Spleen (tissue), 11 donors: ENCODE measurements around the gene FERMT1. TPM values are rescaled to one million over a fixed set of nuclear protein-coding genes. Genes with fewer than 3 reads are reported as not detected.

Experiments used
- DNase-seq: peaks from one replicate; pipeline ENCODE4 v3.0.0-alpha.2; 2020
- H3K27ac ChIP-seq, 8 donors: fragments of 200-600 bp; sonication (generic) in 7 of 8; 1 replicate in 4 of 8; 2 replicates in 4 of 8; pipeline versions ENCODE4 v1.5.0 to v1.8.0; 2016 to 2021; ENCODE audit warnings: inconsistent platforms in 4 of 8, mild to moderate bottlenecking in 4 of 8, moderate library complexity in 1 of 8
- H3K27me3 ChIP-seq, 7 donors: fragments of 200-600 bp; sonication (generic) in 6 of 7; replicated peaks in 1 of 7; 1 replicate in 4 of 7; 2 replicates in 3 of 7; pipeline versions ENCODE4 v1.5.0 to v1.8.0; 2016 to 2021; ENCODE audit warnings: inconsistent platforms in 3 of 7, mild to moderate bottlenecking in 1 of 7
- H3K36me3 ChIP-seq, 6 donors: fragments of 200-600 bp; sonication (generic) in 5 of 6; 1 replicate in 4 of 6; 2 replicates in 2 of 6; pipeline versions ENCODE4 v1.5.0 to v1.8.0; 2016 to 2021; ENCODE audit warnings: inconsistent platforms in 2 of 6
- H3K4me1 ChIP-seq, 6 donors: fragments of 200-600 bp; sonication (generic) in 5 of 6; 1 replicate in 3 of 6; 2 replicates in 3 of 6; pipeline versions ENCODE4 v1.5.0 to v1.8.0; 2016 to 2021; ENCODE audit warnings: inconsistent platforms in 3 of 6
- H3K4me3 ChIP-seq, 8 donors: fragments of 200-600 bp; sonication (generic) in 7 of 8; 1 replicate in 4 of 8; 2 replicates in 4 of 8; pipeline versions ENCODE4 v1.5.0 to v1.8.0; 2016 to 2021; ENCODE audit warnings: inconsistent platforms in 4 of 8, mild to moderate bottlenecking in 4 of 8, moderate library complexity in 2 of 8
- H3K9me3 ChIP-seq, 8 donors: fragments of 200-600 bp; sonication (generic) in 7 of 8; 1 replicate in 4 of 8; 2 replicates in 4 of 8; pipeline versions ENCODE4 v1.5.0 to v1.8.0; 2016 to 2021; ENCODE audit warnings: inconsistent platforms in 4 of 8
- POLR2A ChIP-seq, 3 donors: fragments of 450-650 bp; IDR thresholded peaks; one replicate each; pipeline ENCODE4 v1.5.1; 2017; ENCODE audit warnings: antibody characterized with exemption in 3 of 3, mild to moderate bottlenecking in 1 of 3
- POLR2AphosphoS5 ChIP-seq, 3 donors: sonication (generic); formaldehyde crosslinking; IDR thresholded peaks; one replicate each; pipeline ENCODE4 v1.5.1; 2017; ENCODE audit warnings: antibody characterized with exemption in 3 of 3
- WGBS, 5 donors: extraction: QIAGEN DNeasy Blood & Tissue Kit in 3 of 5; methylation state at CpG; one replicate each; pipeline versions ENCODE4 v1.1.5 to v1.1.7; 2013 to 2018; 5-methylcytosine and 5-hydroxymethylcytosine counted together
- intact Hi-C: fragments of 100-400 bp; cut with DNase I; formaldehyde crosslinking; loops from one replicate; pipeline ENCODE4 v1.15.0; 2023; ENCODE audit warnings: low total_unique reads
- polyA plus RNA-seq, 3 donors: library from polyadenylated mRNA; stranded (reverse); fragments of 200-250 nt; gene quantifications; one replicate each; pipeline ENCODE4 v1.2.1, GENCODE V29; 2013
- total RNA-seq, 7 donors: library from RNA; depleted of rRNA in 3 of 7; stranded (reverse); fragments of >200 nt in 3 of 7; fragmentation: NEBNext Ultra II Directional in 4 of 7; extraction: Animal tissue kit (Norgen Biotek cat#: 25700) in 4 of 7; gene quantifications; one replicate each; pipeline versions ENCODE4 v1.1.0 to v1.2.1, GENCODE V29; 2016 to 2021
- TF ChIP-seq, protein P1 (sequence below), 11 experiments: fragments of 200-600 bp in 7 of 11; fragments of 450-650 bp in 4 of 11; sonication (generic) in 4 of 11; IDR thresholded peaks in 8 of 11; conservative IDR thresholded peaks in 3 of 11; 1 replicate in 7 of 11; 2 replicates in 4 of 11; pipeline versions ENCODE4 v1.4.0 to v1.8.0; 2016 to 2021; ENCODE audit warnings: antibody characterized with exemption in 11 of 11, inconsistent platforms in 4 of 11, mild to moderate bottlenecking in 1 of 11
- donor health status: healthy with polysubstance abuse.
- donor health status: DM: no; HTN: no; CAD: no; lungs with moderate emphysema.
- donor health status: DM: no; HTN: no; CAD: no.
- donor health status: Bipolar disorder and iron deficiency.
- donor health status: healthy.
- donor health status: DM: no; HTN: no; CAD: no.
- donor health status: DM: yes; HTN: yes; CAD: no.

Gene FERMT1
- total and polyA plus RNA-seq, 10 donors = 0.06 to 1.3 (median 0.33) TPM

- peaks cover 0 to 72% (median 16%) of the 10 kb centered on the region in 7 donors for H3K27me3 ChIP-seq
- no peak within 1 kb of the TSS for H3K4me3 ChIP-seq
- H3K9me3 ChIP-seq = no peaks in the 10 kb centered on the region
- H3K4me1 ChIP-seq = peaks cover 0 to 15% (median 8%) of the 10 kb centered on the region in 6 donors
- WGBS, 5 donors = 57 to 75% (median 74%) methylated on average over 13 of the region's 13 CpGs
- no peak within 1 kb of the TSS for H3K27ac ChIP-seq
- DNase-seq = no peak
- TF ChIP-seq, protein P1, sequence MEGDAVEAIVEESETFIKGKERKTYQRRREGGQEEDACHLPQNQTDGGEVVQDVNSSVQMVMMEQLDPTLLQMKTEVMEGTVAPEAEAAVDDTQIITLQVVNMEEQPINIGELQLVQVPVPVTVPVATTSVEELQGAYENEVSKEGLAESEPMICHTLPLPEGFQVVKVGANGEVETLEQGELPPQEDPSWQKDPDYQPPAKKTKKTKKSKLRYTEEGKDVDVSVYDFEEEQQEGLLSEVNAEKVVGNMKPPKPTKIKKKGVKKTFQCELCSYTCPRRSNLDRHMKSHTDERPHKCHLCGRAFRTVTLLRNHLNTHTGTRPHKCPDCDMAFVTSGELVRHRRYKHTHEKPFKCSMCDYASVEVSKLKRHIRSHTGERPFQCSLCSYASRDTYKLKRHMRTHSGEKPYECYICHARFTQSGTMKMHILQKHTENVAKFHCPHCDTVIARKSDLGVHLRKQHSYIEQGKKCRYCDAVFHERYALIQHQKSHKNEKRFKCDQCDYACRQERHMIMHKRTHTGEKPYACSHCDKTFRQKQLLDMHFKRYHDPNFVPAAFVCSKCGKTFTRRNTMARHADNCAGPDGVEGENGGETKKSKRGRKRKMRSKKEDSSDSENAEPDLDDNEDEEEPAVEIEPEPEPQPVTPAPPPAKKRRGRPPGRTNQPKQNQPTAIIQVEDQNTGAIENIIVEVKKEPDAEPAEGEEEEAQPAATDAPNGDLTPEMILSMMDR (IDR thresholded peaks at IDR 0.05 in 8 of 11, conservative IDR thresholded peaks at IDR 0.05 in 3 of 11) = no peak
- intact Hi-C loops = no loop called here
- H3K36me3 ChIP-seq = no peaks in the 10 kb centered on the region
Observed at GRCh38 chr20:6053776-6054688, 68.8 kb downstream of the FERMT1 start, which contains the start of gene LRRN4. LRRN4 (minus strand) TSS chr20:6054060; CDS start chr20:6052799, 1,261 bp downstream.

DNA sequence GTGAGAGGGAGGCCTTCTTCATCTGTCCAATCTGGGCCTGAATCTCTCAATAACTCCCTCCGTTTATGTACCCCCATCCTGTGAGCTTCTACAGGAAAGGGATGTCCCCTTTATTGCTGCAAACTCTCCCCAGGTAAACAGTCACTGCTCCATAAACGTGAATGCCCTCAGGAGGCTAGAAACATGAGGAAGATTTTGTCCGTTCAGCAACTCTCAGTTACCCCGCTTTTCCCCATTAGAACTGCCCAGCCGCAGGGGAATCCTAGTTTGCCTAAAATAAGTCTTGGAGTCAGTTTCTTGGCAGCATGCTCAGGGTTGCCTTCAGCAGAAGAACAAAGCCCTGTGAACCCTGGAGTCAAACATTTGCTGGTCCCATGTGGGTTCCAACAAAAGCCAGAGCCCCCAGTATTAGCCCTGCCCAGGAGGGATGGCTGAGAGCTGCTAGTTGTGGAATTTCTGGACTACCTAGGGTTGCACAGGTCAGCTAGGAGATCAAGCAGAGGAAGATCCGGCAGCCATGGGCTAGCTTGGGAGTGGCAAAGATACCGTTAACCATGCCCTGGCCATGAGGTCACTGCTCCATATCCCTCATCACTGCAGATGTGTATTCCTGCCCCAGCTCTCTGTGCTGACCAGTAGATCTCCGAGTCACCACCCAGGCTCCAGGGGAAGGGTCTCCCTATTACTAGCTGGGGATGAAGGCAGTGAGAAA is 69.6 kb downstream of the FERMT1 start:
- no peaks in the 10 kb centered on the region for H3K36me3 ChIP-seq
- H3K4me1 ChIP-seq = peaks cover 0 to 15% (median 8%) of the 10 kb centered on the region in 6 donors
- intact Hi-C loops = no loop called here
- no peak overlapping the region for H3K27ac ChIP-seq
- no peak for DNase-seq
- no peaks in the 10 kb centered on the region for H3K9me3 ChIP-seq
- 65 to 73% (median 66%) methylated on average over 6 to 8 of the region's 8 CpGs for WGBS, 5 donors
- TF ChIP-seq POLR2A (IDR thresholded peaks at IDR 0.05) (no peak), POLR2AphosphoS5 (IDR thresholded peaks at IDR 0.05) (no peak)
- TF ChIP-seq, protein P1 (IDR thresholded peaks at IDR 0.05 in 8 of 11, conservative IDR thresholded peaks at IDR 0.05 in 3 of 11) = no peak
- peaks cover 0 to 67% (median 16%) of the 10 kb centered on the region in 7 donors for H3K27me3 ChIP-seq
- no peak overlapping the region for H3K4me3 ChIP-seq

GRCh38 chr20:6051505-6051904 is 71.3 kb downstream of the FERMT1 start:
- Histone ChIP-seq H3K9me3 (no peaks in the 10 kb centered on the region), H3K4me3 (no peak overlapping the region), H3K36me3 (no peaks in the 10 kb centered on the region), H3K4me1 (peaks cover 0 to 15% (median 8%) of the 10 kb centered on the region in 6 donors), H3K27me3 (peaks cover 0 to 58% (median 16%) of the 10 kb centered on the region in 7 donors), H3K27ac (no peak overlapping the region)
- no peak for TF ChIP-seq POLR2AphosphoS5 (IDR thresholded peaks at IDR 0.05)
- TF ChIP-seq, protein P1 (IDR thresholded peaks at IDR 0.05 in 8 of 11, conservative IDR thresholded peaks at IDR 0.05 in 3 of 11) = no peak
- no peak for TF ChIP-seq POLR2A (IDR thresholded peaks at IDR 0.05)
- 44 to 54% (median 53%) methylated on average over 5 of the region's 5 CpGs for WGBS, 5 donors
- no peak for DNase-seq
- intact Hi-C loops = no loop called here

GRCh38 chr20:6048391-6048790 is 74.4 kb downstream of the FERMT1 start:
- H3K27me3 ChIP-seq = peaks cover 0 to 32% (median 16%) of the 10 kb centered on the region in 7 donors
- no peaks in the 10 kb centered on the region for H3K36me3 ChIP-seq
- peaks cover 0 to 15% (median 8%) of the 10 kb centered on the region in 6 donors for H3K4me1 ChIP-seq
- no peak overlapping the region for H3K4me3 ChIP-seq
- TF ChIP-seq POLR2A (IDR thresholded peaks at IDR 0.05) (no peak), POLR2AphosphoS5 (IDR thresholded peaks at IDR 0.05) (no peak)
- TF ChIP-seq, protein P1 (IDR thresholded peaks at IDR 0.05 in 8 of 11, conservative IDR thresholded peaks at IDR 0.05 in 3 of 11) = no peak
- intact Hi-C loops = no loop called here
- 84 to 91% (median 87%) methylated on average over 3 of the region's 3 CpGs for WGBS, 5 donors
- no peak overlapping the region for H3K27ac ChIP-seq
- no peak for DNase-seq
- H3K9me3 ChIP-seq = no peaks in the 10 kb centered on the region
